H1 (cell line): ENCODE results near the gene PRR35.

Source experiments
- ASH2L ChIP-seq: fragments of 200-600, 300-600 bp; sonication (generic); IDR thresholded peaks from one replicate; pipeline ENCODE4 v1.7.1; 2017; ENCODE audit warnings: low read length
- BACH1 ChIP-seq: IDR thresholded peaks from 2 replicates; pipeline ENCODE4 v1.6.1; 2012; ENCODE audit warnings: low read length, improper control_type of control experiment
- CREB1 ChIP-seq: IDR thresholded peaks from 2 replicates; pipeline ENCODE4 v1.6.1; 2012; ENCODE audit warnings: inconsistent platforms
- CTCF ChIP-seq, 3 experiments: IDR thresholded peaks; 1 replicate in 2 of 3; 2 replicates in 1 of 3; pipeline versions ENCODE4 v1.5.1 to v1.6.1; 2011; ENCODE audit warnings: low read length in 3 of 3, mild to moderate bottlenecking in 3 of 3, inconsistent platforms in 2 of 3, low read depth in 1 of 3, moderate library complexity in 1 of 3; ENCODE audit not compliant: insufficient read depth in 1 of 3; ENCODE audit errors: control extremely low read depth in 1 of 3
- EP300 ChIP-seq, 2 experiments: IDR thresholded peaks; 1 replicate in 1 of 2; 2 replicates in 1 of 2; pipeline ENCODE4 v1.6.1; 2011 to 2012; ENCODE audit warnings: low read depth in 2 of 2, low read length in 2 of 2, mild to moderate bottlenecking in 2 of 2, borderline replicate concordance in 1 of 2, inconsistent platforms in 1 of 2, moderate library complexity in 1 of 2
- EZH2 ChIP-seq: fragments of 200-600 bp; sonication (generic); IDR thresholded peaks from 2 replicates; pipeline ENCODE4 v1.7.1; 2012; ENCODE audit warnings: low read depth, mild to moderate bottlenecking, moderate library complexity, low read length, inconsistent platforms; ENCODE audit not compliant: severe bottlenecking
- HDAC2 ChIP-seq, 2 experiments: fragments of 300-600 bp in 1 of 2; sonication (generic) in 1 of 2; IDR thresholded peaks; 2 replicates each; pipeline ENCODE4 v1.6.1; 2011 to 2012; ENCODE audit warnings: low read depth in 2 of 2, low read length in 2 of 2, mild to moderate bottlenecking in 2 of 2, moderate library complexity in 2 of 2, borderline replicate concordance in 1 of 2, inconsistent platforms in 1 of 2
- POLR2A ChIP-seq, 2 experiments: IDR thresholded peaks; 1 replicate in 1 of 2; 2 replicates in 1 of 2; pipeline ENCODE4 v1.6.1; 2011; ENCODE audit warnings: low read depth in 2 of 2, low read length in 2 of 2, mild to moderate bottlenecking in 2 of 2; ENCODE audit errors: control extremely low read depth in 1 of 2
- RXRA ChIP-seq: IDR thresholded peaks from 2 replicates; pipeline ENCODE4 v1.6.1; 2011; ENCODE audit warnings: low read depth, mild to moderate bottlenecking, low read length, moderate library complexity; ENCODE audit not compliant: insufficient read depth
- USF2 ChIP-seq: IDR thresholded peaks from 2 replicates; pipeline ENCODE4 v1.6.1; 2011; ENCODE audit warnings: low read length, improper control_type of control experiment
- ZNF274 ChIP-seq: IDR thresholded peaks from 2 replicates; pipeline ENCODE4 v1.7.0; 2012; ENCODE audit warnings: low read length, borderline replicate concordance; ENCODE audit errors: extremely low read depth

- TF ChIP-seq POLR2A (IDR thresholded peaks at IDR 0.05; ENCODE audit: control extremely low read depth in 1 of 2, low read depth in 2 of 2, low read length in 2 of 2), result no peak
- no peak for TF ChIP-seq RXRA
- TF ChIP-seq HDAC2 (IDR thresholded peaks at IDR 0.05; ENCODE audit: borderline replicate concordance in 1 of 2, low read depth in 2 of 2, low read length in 2 of 2), result 0 out of 4 replicates have a peak, but pooled peaks of 1 of the 2 experiments have one; percentile 10
- TF ChIP-seq CTCF (IDR thresholded peaks at IDR 0.05; ENCODE audit: control extremely low read depth in 1 of 3, insufficient read depth in 1 of 3, low read depth in 1 of 3, low read length in 3 of 3), result peak; percentile 75 to 83 (median 76)
- TF ChIP-seq USF2, result no peak
- no peak for TF ChIP-seq EP300 (IDR thresholded peaks at IDR 0.05; ENCODE audit: borderline replicate concordance in 1 of 2, low read depth in 2 of 2, low read length in 2 of 2)
- no peak for TF ChIP-seq ASH2L
- 0 out of 2 replicates have a peak, but pooled peaks have one; percentile 12 for TF ChIP-seq CREB1
- TF ChIP-seq BACH1, result no peak
- TF ChIP-seq ZNF274, result no peak
- no peak for TF ChIP-seq EZH2
Measured at GRCh38 chr16:521381-522210, 38.6 kb upstream of the PRR35 start.
